ENCODE results near the gene PLEKHA1.

GRCh38 chr10:122445904-122446303 lies 71.4 kb downstream of the PLEKHA1 start:
- no peak for TF ChIP-seq GATA2 (IDR thresholded peaks at IDR 0.05; ENCODE audit: low read depth, low read length)
- no peak for TF ChIP-seq GATA3 (IDR thresholded peaks at IDR 0.05; ENCODE audit: low read depth, low read length)
